NCI-H2081 (cell line): ENCODE measurements around the gene GRB10.
A peak's percentile ranks its signal among the peaks of the same experiment; 100 is the strongest.

ENCODE experiments used
- DNase-seq, 2 experiments: peaks; one replicate each; lab custom pipeline; 2025; lab: John Stamatoyannopoulos, UW

GRB10 gene

GRCh38 chr7:50718876-50719275 lies 63.8 kb downstream of the GRB10 start:
- DNase-seq = peak in 1 of 2 experiments; percentile 23

GRCh38 chr7:50718311-50718710 lies 64.4 kb downstream of the GRB10 start:
- no peak for DNase-seq

GRCh38 chr7:50717181-50717580 lies 65.5 kb downstream of the GRB10 start:
- no peak for DNase-seq

GRCh38 chr7:50714857-50715256 lies 67.8 kb downstream of the GRB10 start:
- DNase-seq = no peak

GRCh38 chr7:50713123-50713965 lies 69.4 kb downstream of the GRB10 start:
- DNase-seq = no peak

- DNase-seq = no peak
Measured at GRCh38 chr7:50712252-50713122, 70.2 kb downstream of the GRB10 start.

GRCh38 chr7:50711271-50712175 lies 71.2 kb downstream of the GRB10 start:
- no peak for DNase-seq

- no peak for DNase-seq
Measured at GRCh38 chr7:50710441-50711154, 72.1 kb downstream of the GRB10 start.

- DNase-seq = no peak
Measured at GRCh38 chr7:50709151-50709550, 73.5 kb downstream of the GRB10 start.

- DNase-seq = no peak
Measured at GRCh38 chr7:50707236-50708006, 75.3 kb downstream of the GRB10 start.

GRCh38 chr7:50706469-50706937 lies 76.2 kb downstream of the GRB10 start:
- no peak for DNase-seq

GRCh38 chr7:50704844-50705243 lies 77.9 kb downstream of the GRB10 start:
- DNase-seq = no peak

GRCh38 chr7:50703654-50704053 lies 79.0 kb downstream of the GRB10 start:
- no peak for DNase-seq

GRCh38 chr7:50699143-50699542 lies 83.6 kb downstream of the GRB10 start:
- no peak for DNase-seq

- DNase-seq = no peak
Measured at GRCh38 chr7:50697748-50698147, 84.9 kb downstream of the GRB10 start.

- DNase-seq = no peak
Measured at GRCh38 chr7:50696810-50697582, 85.7 kb downstream of the GRB10 start.

- no peak for DNase-seq
Measured at GRCh38 chr7:50695026-50695425, 87.7 kb downstream of the GRB10 start.

- DNase-seq = no peak
Measured at GRCh38 chr7:50693455-50694130, 89.1 kb downstream of the GRB10 start.

GRCh38 chr7:50690541-50691011 lies 92.1 kb downstream of the GRB10 start:
- peak; percentile 30 to 54 for DNase-seq
